GM23248 (cell line): Measurements from ENCODE around the gene ENKD1. TPM values are rescaled to one million over a fixed set of nuclear protein-coding genes. Genes with fewer than 3 reads are reported as not detected.

ENCODE experiments used
- DNase-seq: peaks from one replicate; pipeline ENCODE4 v3.0.0-alpha.2; 2015
- H2AFZ ChIP-seq: fragments of 200-600 bp; sonication (generic); 2 replicates; pipeline ENCODE4 v1.6.1; 2016; ENCODE audit warnings: antibody characterized with exemption
- H3F3A ChIP-seq: fragments of 200-600 bp; sonication (generic); 2 replicates; pipeline ENCODE4 v1.6.1; 2016; ENCODE audit warnings: mild to moderate bottlenecking, antibody characterized with exemption, mixed run types; ENCODE audit not compliant: insufficient read depth
- H3K27ac ChIP-seq: fragments of 200-600 bp; sonication (generic); 2 replicates; pipeline ENCODE4 v1.5.1; 2016; ENCODE audit warnings: mild to moderate bottlenecking
- H3K27me3 ChIP-seq: fragments of 200-600 bp; sonication (generic); replicated peaks from 2 replicates; pipeline ENCODE4 v1.6.1; 2016; ENCODE audit warnings: mild to moderate bottlenecking; ENCODE audit not compliant: insufficient read depth
- H3K36me3 ChIP-seq: fragments of 200-600 bp; sonication (generic); 2 replicates; pipeline ENCODE4 v1.6.1; 2016; ENCODE audit warnings: low read depth, mild to moderate bottlenecking
- H3K4me1 ChIP-seq: fragments of 200-600 bp; sonication (generic); 2 replicates; pipeline ENCODE4 v1.6.1; 2016; ENCODE audit warnings: mild to moderate bottlenecking; ENCODE audit not compliant: insufficient read depth
- H3K4me2 ChIP-seq: fragments of 200-600 bp; sonication (generic); one replicate; pipeline ENCODE4 v1.6.1; 2016; ENCODE audit warnings: mild to moderate bottlenecking; ENCODE audit not compliant: unreplicated experiment
- H3K4me3 ChIP-seq: fragments of 200-600 bp; sonication (generic); 2 replicates; pipeline ENCODE4 v1.5.1; 2016; ENCODE audit warnings: mild to moderate bottlenecking
- H3K79me2 ChIP-seq: fragments of 200-600 bp; sonication (generic); 2 replicates; pipeline ENCODE4 v1.6.1; 2016; ENCODE audit warnings: mild to moderate bottlenecking; ENCODE audit not compliant: insufficient read depth
- H3K9ac ChIP-seq: fragments of 200-600 bp; sonication (generic); 2 replicates; pipeline ENCODE4 v1.6.1; 2016; ENCODE audit warnings: mild to moderate bottlenecking
- H3K9me2 ChIP-seq: fragments of 200-600 bp; sonication (generic); 2 replicates; pipeline ENCODE4 v1.6.1; 2016; ENCODE audit warnings: mixed run types, mild to moderate bottlenecking, moderate library complexity; ENCODE audit not compliant: insufficient read depth
- H3K9me3 ChIP-seq: fragments of 200-600 bp; sonication (generic); one replicate; pipeline ENCODE4 v1.6.1; 2017; ENCODE audit warnings: low read depth
- H4K20me1 ChIP-seq: fragments of 200-600 bp; sonication (generic); 2 replicates; pipeline ENCODE4 v1.6.0; 2016; ENCODE audit not compliant: insufficient read depth
- EZH2 ChIP-seq: fragments of 200-600 bp; sonication (generic); IDR thresholded peaks from 2 replicates; pipeline ENCODE4 v1.6.1; 2018; ENCODE audit warnings: antibody characterized with exemption, mild to moderate bottlenecking; ENCODE audit not compliant: insufficient read depth, poor library complexity, severe bottlenecking
- EZH2phosphoT487 ChIP-seq: fragments of 200-600 bp; sonication (generic); IDR thresholded peaks from 2 replicates; pipeline ENCODE4 v1.6.1; 2018; ENCODE audit warnings: antibody characterized with exemption, moderate library complexity, mild to moderate bottlenecking, low read depth; ENCODE audit not compliant: insufficient read depth
- WGBS, 2 experiments: methylation state at CpG; one replicate each; pipeline ENCODE4 v1.1.6; 2015 to 2017; ENCODE audit warnings: low lambda C conversion rate in 2 of 2, low coverage in 1 of 2; ENCODE audit errors: missing lambda C conversion rate in 2 of 2; 5-methylcytosine and 5-hydroxymethylcytosine counted together
- in situ Hi-C: fragments of 300-500 bp; cut with MboI; formaldehyde crosslinking; loops from 2 replicates; pipeline ENCODE4 v1.15.0; 2020
- polyA plus RNA-seq: library from polyadenylated mRNA; unstranded; fragments of >200 nt; fragmentation: Nextera tagmentation; extraction: Ambion mirVana; gene quantifications from 2 replicates; pipeline ENCODE4 v1.2.1, GENCODE V29; 2016
- total RNA-seq: library from RNA; depleted of rRNA; stranded (reverse); fragments of >200 nt; shearing (Covaris generic); gene quantifications from 2 replicates; pipeline ENCODE4 v1.2.3, GENCODE V29; 2014

Gene ENKD1
- total and polyA plus RNA-seq, 2 experiments from 2014 or later = 8.3 to 11.2 TPM

DNA sequence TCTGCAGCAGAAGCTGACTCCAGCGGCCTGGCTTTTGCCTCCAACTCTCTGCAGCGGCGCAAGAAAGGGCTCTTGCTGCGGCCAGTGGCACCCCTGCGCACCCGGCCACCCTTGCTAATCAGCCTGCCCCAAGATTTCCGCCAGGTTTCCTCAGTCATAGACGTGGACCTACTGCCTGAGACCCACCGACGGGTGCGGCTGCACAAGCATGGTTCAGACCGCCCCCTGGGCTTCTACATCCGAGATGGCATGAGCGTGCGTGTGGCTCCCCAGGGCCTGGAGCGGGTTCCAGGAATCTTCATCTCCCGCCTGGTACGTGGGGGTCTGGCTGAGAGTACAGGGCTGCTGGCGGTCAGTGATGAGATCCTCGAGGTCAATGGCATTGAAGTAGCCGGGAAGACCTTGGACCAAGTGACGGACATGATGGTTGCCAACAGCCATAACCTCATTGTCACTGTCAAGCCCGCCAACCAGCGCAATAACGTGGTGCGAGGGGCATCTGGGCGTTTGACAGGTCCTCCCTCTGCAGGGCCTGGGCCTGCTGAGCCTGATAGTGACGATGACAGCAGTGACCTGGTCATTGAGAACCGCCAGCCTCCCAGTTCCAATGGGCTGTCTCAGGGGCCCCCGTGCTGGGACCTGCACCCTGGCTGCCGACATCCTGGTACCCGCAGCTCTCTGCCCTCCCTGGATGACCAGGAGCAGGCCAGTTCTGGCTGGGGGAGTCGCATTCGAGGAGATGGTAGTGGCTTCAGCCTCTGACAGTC is 4.5 kb downstream of the ENKD1 start:
- H3K4me3 ChIP-seq = no peak overlapping the region
- H3F3A ChIP-seq = no peaks in the 10 kb centered on the region
- TF ChIP-seq EZH2phosphoT487 = no peak
- TF ChIP-seq EZH2 = no peak
- H3K27me3 ChIP-seq = no peaks in the 10 kb centered on the region
- no peak overlapping the region for H3K9ac ChIP-seq
- WGBS, 2 experiments = 90 to 93% methylated on average over 34 of the region's 34 CpGs
- no peak overlapping the region for H3K27ac ChIP-seq
- H3K36me3 ChIP-seq = no peaks in the 10 kb centered on the region
- H3K79me2 ChIP-seq = peaks cover 24% of the 10 kb centered on the region
- H3K4me2 ChIP-seq = no peak overlapping the region
- no peaks in the 10 kb centered on the region for H4K20me1 ChIP-seq
- in situ Hi-C loops = no loop called here
- no peaks in the 10 kb centered on the region for H3K9me3 ChIP-seq
- H3K9me2 ChIP-seq = no peaks in the 10 kb centered on the region
- H2AFZ ChIP-seq = no peak overlapping the region
- peaks cover 3% of the 10 kb centered on the region; the same call in 1 of the 2 replicates for H3K4me1 ChIP-seq
- no peak for DNase-seq

GRCh38 chr16:67661101-67661761 is 5.3 kb downstream of the ENKD1 start:
- H3K9ac ChIP-seq = no peak overlapping the region
- TF ChIP-seq EZH2 = no peak
- no peak for TF ChIP-seq EZH2phosphoT487
- no peaks in the 10 kb centered on the region for H3K36me3 ChIP-seq
- 24 to 28% methylated on average over 36 to 39 of the region's 39 CpGs for WGBS, 2 experiments
- H3K9me3 ChIP-seq = no peaks in the 10 kb centered on the region
- peaks cover 24% of the 10 kb centered on the region for H3K79me2 ChIP-seq
- no peaks in the 10 kb centered on the region for H4K20me1 ChIP-seq
- no peaks in the 10 kb centered on the region for H3F3A ChIP-seq
- in situ Hi-C loops = no loop called here
- no peaks in the 10 kb centered on the region for H3K4me1 ChIP-seq
- no peak overlapping the region for H2AFZ ChIP-seq
- H3K4me2 ChIP-seq = peak overlapping the region; percentile 66
- H3K27ac ChIP-seq = 0 out of 2 replicates have a peak overlapping the region, but pooled peaks have one; percentile 16
- H3K27me3 ChIP-seq = no peaks in the 10 kb centered on the region
- H3K4me3 ChIP-seq = peak overlapping the region; percentile 92
- DNase-seq = peak; percentile 74
- no peaks in the 10 kb centered on the region for H3K9me2 ChIP-seq

GRCh38 chr16:67660564-67661028 is 6.0 kb downstream of the ENKD1 start, which contains the start of gene PARD6A:
Gene PARD6A (plus strand): TSS chr16:67660960. CDS start chr16:67661039, 79 bp downstream.
- TF ChIP-seq EZH2 (no peak), EZH2phosphoT487 (no peak)
- peaks cover 21% of the 10 kb centered on the region for H3K79me2 ChIP-seq
- H3F3A ChIP-seq = no peaks in the 10 kb centered on the region
- peak within 1 kb of the TSS; percentile 97 for H2AFZ ChIP-seq
- peak within 1 kb of the TSS; percentile 92 for H3K27ac ChIP-seq
- DNase-seq = peak; percentile 99
- H3K9me3 ChIP-seq = no peaks in the 10 kb centered on the region
- no peaks in the 10 kb centered on the region for H3K36me3 ChIP-seq
- peak within 1 kb of the TSS; percentile 81 for H3K4me2 ChIP-seq
- no peaks in the 10 kb centered on the region for H3K9me2 ChIP-seq
- peak within 1 kb of the TSS; percentile 91 for H3K9ac ChIP-seq
- H3K4me1 ChIP-seq = no peaks in the 10 kb centered on the region
- H3K4me3 ChIP-seq = peak within 1 kb of the TSS; percentile 92
- no peaks in the 10 kb centered on the region for H3K27me3 ChIP-seq
- in situ Hi-C loops = no loop called here
- no peaks in the 10 kb centered on the region for H4K20me1 ChIP-seq
- 1% methylated on average over 28 to 42 of the region's 48 CpGs for WGBS, 2 experiments

- Histone ChIP-seq H3K79me2 (peaks cover 14% of the 10 kb centered on the region), H3K4me1 (no peaks in the 10 kb centered on the region), H3K27ac (peak within 1 kb of the TSS; percentile 92), H3F3A (no peaks in the 10 kb centered on the region), H3K4me2 (peak within 1 kb of the TSS; percentile 81), H3K9me2 (no peaks in the 10 kb centered on the region), H3K27me3 (no peaks in the 10 kb centered on the region), H2AFZ (peak within 1 kb of the TSS; percentile 97), H4K20me1 (no peaks in the 10 kb centered on the region), H3K36me3 (no peaks in the 10 kb centered on the region), H3K9me3 (no peaks in the 10 kb centered on the region), H3K4me3 (peak within 1 kb of the TSS; percentile 92), H3K9ac (peak within 1 kb of the TSS; percentile 91)
- WGBS, 2 experiments = 2% methylated on average over 73 to 82 of the region's 83 CpGs
- TF ChIP-seq EZH2phosphoT487 (no peak), EZH2 (no peak)
- in situ Hi-C loops = no loop called here
- peak; percentile 97 for DNase-seq
These were observed 6.6 kb downstream of the ENKD1 start, which contains the start of gene ACD for GRCh38 chr16:67659675-67660563. Gene ACD (minus strand): TSS chr16:67660260. CDS start chr16:67660220, 40 bp downstream.
